H1 (cell line): ENCODE results near the gene TMLHE. TPM values are rescaled to one million over a fixed set of nuclear protein-coding genes. Genes with fewer than 3 reads are reported as not detected.
"Not testable (repeated sequence)": the region's sequence is repeated elsewhere in the genome, so short reads cannot be mapped to it uniquely, and the experiment has no call there.

Source experiments
- CTCF ChIA-PET: fragments of 300-600 bp; sonication (Branson Sonifier 250); formaldehyde crosslinking; loops from one replicate; lab custom pipeline; 2021; ENCODE audit not compliant: partially characterized antibody; lab: Charles Lee
- POLR2A ChIA-PET: fragments of 300-600 bp; sonication (Branson Sonifier 250); formaldehyde crosslinking; loops from one replicate; lab custom pipeline; 2021; ENCODE audit warnings: inconsistent platforms; ENCODE audit not compliant: partially characterized antibody; lab: Charles Lee
- DNase-seq, 2 experiments: peaks; one replicate each; pipeline versions ENCODE4 v3.0.0 to v3.0.0-alpha.2; 2010 to 2022; ENCODE audit warnings: low spot score in 2 of 2, low read depth in 1 of 2, mixed read lengths in 1 of 2
- FAIRE-seq: peaks from 2 replicates; lab custom pipeline; 2011; peaks lifted over from hg19 to GRCh38; lab: Jason Lieb, UNC
- H2AFZ ChIP-seq: 2 replicates; pipeline ENCODE4 v1.8.1; 2012; ENCODE audit warnings: low read length, inconsistent platforms
- H2AK5ac ChIP-seq: 2 replicates; pipeline ENCODE4 v1.6.1; 2013; ENCODE audit warnings: low read depth, low read length
- H2BK120ac ChIP-seq: replicated peaks from 2 replicates; pipeline ENCODE3; 2013; ENCODE audit warnings: low read depth, low read length, inconsistent platforms
- H2BK12ac ChIP-seq: 2 replicates; pipeline ENCODE4 v1.6.1; 2013; ENCODE audit warnings: low read depth, low read length
- H2BK15ac ChIP-seq: 2 replicates; pipeline ENCODE4 v1.6.1; 2013; ENCODE audit warnings: low read length
- H2BK20ac ChIP-seq: 2 replicates; pipeline ENCODE4 v1.6.1; 2013; ENCODE audit warnings: low read length
- H2BK5ac ChIP-seq: 2 replicates; pipeline ENCODE4 v1.6.1; 2013; ENCODE audit warnings: low read depth, low read length
- H3K14ac ChIP-seq: 2 replicates; pipeline ENCODE4 v1.6.1; 2013; ENCODE audit warnings: inconsistent platforms; ENCODE audit not compliant: insufficient read length
- H3K18ac ChIP-seq: 2 replicates; pipeline ENCODE4 v1.6.1; 2013; ENCODE audit warnings: low read length; ENCODE audit errors: extremely low read depth
- H3K23ac ChIP-seq: 2 replicates; pipeline ENCODE4 v1.6.1; 2013; ENCODE audit warnings: inconsistent platforms; ENCODE audit not compliant: insufficient read length
- H3K23me2 ChIP-seq: 2 replicates; pipeline ENCODE4 v1.6.1; 2013; ENCODE audit warnings: low read depth, low read length
- H3K27ac ChIP-seq: 2 replicates; pipeline ENCODE4 v1.6.1; 2011; ENCODE audit warnings: low read depth, low read length, inconsistent platforms
- H3K27me3 ChIP-seq, 4 experiments: replicated peaks in 1 of 4; 1 replicate in 1 of 4; 2 replicates in 3 of 4; pipeline versions ENCODE4 v1.6.1 to v1.8.1; 2011 to 2013; ENCODE audit warnings: low read length in 3 of 4, mild to moderate bottlenecking in 3 of 4, inconsistent platforms in 2 of 4, mixed read lengths in 2 of 4, moderate library complexity in 1 of 4; ENCODE audit not compliant: control insufficient read depth in 3 of 4, insufficient read depth in 3 of 4; ENCODE audit errors: extremely low read depth in 1 of 4
- H3K36me3 ChIP-seq, 4 experiments: 2 replicates each; pipeline versions ENCODE4 v1.6.1 to v1.8.1; 2011 to 2013; ENCODE audit warnings: mild to moderate bottlenecking in 4 of 4, low read length in 3 of 4, moderate library complexity in 2 of 4, control low read depth in 1 of 4, inconsistent platforms in 1 of 4; ENCODE audit not compliant: insufficient read depth in 4 of 4, control insufficient read depth in 2 of 4
- H3K4ac ChIP-seq: replicated peaks from 2 replicates; pipeline ENCODE3; 2013; ENCODE audit warnings: low read length, low read depth, mixed read lengths, inconsistent platforms; ENCODE audit not compliant: insufficient read length
- H3K4me1 ChIP-seq, 4 experiments: replicated peaks in 1 of 4; 1 replicate in 1 of 4; 2 replicates in 3 of 4; pipeline versions ENCODE4 v1.6.1 to v1.8.1; 2011 to 2013; ENCODE audit warnings: low read length in 3 of 4, inconsistent platforms in 2 of 4, mixed read lengths in 1 of 4; ENCODE audit not compliant: insufficient read depth in 4 of 4, control insufficient read depth in 3 of 4
- H3K4me2 ChIP-seq, 2 experiments: 2 replicates each; pipeline versions ENCODE4 v1.6.1 to v1.8.1; 2011 to 2013; ENCODE audit warnings: low read depth in 2 of 2, low read length in 2 of 2, control low read depth in 1 of 2, inconsistent platforms in 1 of 2, mild to moderate bottlenecking in 1 of 2; ENCODE audit not compliant: insufficient read depth in 1 of 2
- H3K4me3 ChIP-seq, 4 experiments: fragments of 200-600, 300-600 bp in 1 of 4; sonication (generic), shearing (Covaris generic), sonication (Bioruptor Twin) in 1 of 4; 2 replicates each; pipeline versions ENCODE4 v1.5.1 to v1.8.1; 2011 to 2016; ENCODE audit warnings: low read length in 4 of 4, low read depth in 3 of 4, control low read depth in 2 of 4, inconsistent platforms in 2 of 4, mild to moderate bottlenecking in 2 of 4, mixed read lengths in 1 of 4, moderate library complexity in 1 of 4; ENCODE audit not compliant: insufficient read depth in 2 of 4; ENCODE audit errors: extremely low read depth in 1 of 4
- H3K56ac ChIP-seq: replicated peaks from 2 replicates; pipeline ENCODE3; 2013; ENCODE audit warnings: low read depth, mild to moderate bottlenecking, mixed read lengths, low read length, inconsistent platforms; ENCODE audit not compliant: insufficient read length
- H3K79me1 ChIP-seq: 2 replicates; pipeline ENCODE4 v1.6.1; 2013; ENCODE audit warnings: low read depth, low read length, control low read depth
- H3K79me2 ChIP-seq, 2 experiments: 2 replicates each; pipeline versions ENCODE4 v1.6.1 to v1.8.1; 2012 to 2013; ENCODE audit warnings: low read length in 2 of 2, mild to moderate bottlenecking in 2 of 2, inconsistent platforms in 1 of 2; ENCODE audit not compliant: insufficient read depth in 2 of 2, control insufficient read depth in 1 of 2
- H3K9ac ChIP-seq, 4 experiments: replicated peaks in 1 of 4; 1 replicate in 1 of 4; 2 replicates in 3 of 4; pipeline versions ENCODE4 v1.6.1 to v1.8.1; 2011 to 2013; ENCODE audit warnings: low read depth in 3 of 4, low read length in 3 of 4, control low read depth in 2 of 4, mild to moderate bottlenecking in 2 of 4, moderate library complexity in 2 of 4, inconsistent platforms in 1 of 4; ENCODE audit errors: extremely low read depth in 1 of 4
- H3K9me3 ChIP-seq, 2 experiments: 2 replicates each; pipeline versions ENCODE4 v1.6.1 to v1.8.1; 2012 to 2013; ENCODE audit warnings: mild to moderate bottlenecking in 2 of 2, moderate library complexity in 2 of 2, control low read depth in 1 of 2, inconsistent platforms in 1 of 2, low read depth in 1 of 2, low read length in 1 of 2, mixed read lengths in 1 of 2; ENCODE audit not compliant: insufficient read depth in 2 of 2
- H4K20me1 ChIP-seq, 2 experiments: replicated peaks in 1 of 2; 2 replicates each; pipeline versions ENCODE3 to v1.8.1; 2011 to 2013; ENCODE audit warnings: inconsistent platforms in 2 of 2, low read length in 2 of 2, mild to moderate bottlenecking in 1 of 2; ENCODE audit not compliant: insufficient read depth in 2 of 2, control insufficient read depth in 1 of 2
- H4K5ac ChIP-seq: 2 replicates; pipeline ENCODE4 v1.6.1; 2013; ENCODE audit warnings: low read length, low read depth, mixed read lengths, inconsistent platforms; ENCODE audit not compliant: insufficient read length
- H4K8ac ChIP-seq: 2 replicates; pipeline ENCODE4 v1.8.0; 2013; ENCODE audit warnings: mild to moderate bottlenecking, moderate library complexity, low read length, inconsistent platforms; ENCODE audit not compliant: insufficient read depth; ENCODE audit errors: extremely low read depth
- H4K91ac ChIP-seq: replicated peaks from 2 replicates; pipeline ENCODE3; 2013; ENCODE audit warnings: low read length, mixed read lengths, inconsistent platforms; ENCODE audit not compliant: insufficient read length
- polyA plus RNA-seq, 7 experiments: library from polyadenylated mRNA; depleted of rRNA in 3 of 7; stranded (reverse) in 5 of 7; unstranded in 2 of 7; fragments of >200 nt in 5 of 7; fragments of 200-250 nt in 2 of 7; gene quantifications; 1 replicate in 5 of 7; 2 replicates in 1 of 7; 4 replicates in 1 of 7; pipeline versions ENCODE4 v1.2.1 to v1.2.3, GENCODE V29; 2011 to 2013; ENCODE audit warnings: missing spikeins in 2 of 7, mixed read lengths in 2 of 7
- total RNA-seq: library from RNA; stranded (reverse); fragmentation: NEBNext Ultra II Directional; extraction: Animal tissue kit (Norgen Biotek cat#: 25700); gene quantifications from 2 replicates; pipeline ENCODE4 v1.2.1, GENCODE V29; 2021

TMLHE gene
- total and polyA plus RNA-seq, 2 of the 8 experiments (the other 6 are each of a cell fraction or from before 2014, with no cell fraction given) = 9.1 to 10.3 TPM

DNA sequence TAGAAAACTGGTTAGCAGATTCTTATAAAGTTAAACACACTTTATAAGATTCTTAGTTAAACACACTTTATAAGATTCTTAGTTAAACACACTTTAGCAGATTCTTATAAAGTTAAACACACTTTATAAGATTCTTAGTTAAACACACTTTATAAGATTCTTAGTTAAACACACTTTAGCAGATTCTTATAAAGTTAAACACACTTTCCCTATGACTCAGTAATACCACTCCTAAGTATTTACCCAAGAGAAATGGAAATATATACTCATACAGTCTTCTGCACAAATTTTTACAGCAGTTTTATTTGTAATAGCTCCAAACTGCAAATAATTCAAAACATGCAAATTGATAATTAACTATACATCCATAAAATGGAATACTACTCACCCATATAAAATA lies 7.4 kb upstream of the TMLHE start:
- not testable (repeated sequence) for FAIRE-seq

More for the DNA sequence above, 7.4 kb upstream of the TMLHE start:
- CTCF ChIA-PET = interaction anchor here (1.0 kb wide), 1 partner anchor 10 kb away, joined by 3 read pairs; no protein-coding TSS in a partner anchor
- H4K91ac ChIP-seq, H2AK5ac ChIP-seq, H3K4me3 ChIP-seq, H3K9ac ChIP-seq, H3K36me3 ChIP-seq, H3K27me3 ChIP-seq, H3K56ac ChIP-seq, H4K5ac ChIP-seq, H3K79me2 ChIP-seq, H2BK15ac ChIP-seq, H3K14ac ChIP-seq, H2BK5ac ChIP-seq, H3K27ac ChIP-seq, H3K4me1 ChIP-seq, H3K4me2 ChIP-seq, H2BK12ac ChIP-seq, H3K79me1 ChIP-seq, H2BK20ac ChIP-seq, H3K4ac ChIP-seq, H2AFZ ChIP-seq, H4K20me1 ChIP-seq, H3K18ac ChIP-seq, DNase-seq, POLR2A ChIA-PET, H3K23me2 ChIP-seq, H4K8ac ChIP-seq, H3K9me3 ChIP-seq, H2BK120ac ChIP-seq, H3K23ac ChIP-seq: not testable (repeated sequence)
